Activated CD4-positive, alpha-beta T cell treated with anti-CD3 and anti-CD28 coated beads, Interleukin-2, Interleukin-4, amounts not matched to agents 100 ng/mL and 50 ng/mL, durations not matched to agents 16 hours and 8 hours (primary cell): ENCODE measurements around the gene LRATD1.
"Not testable (repeated sequence)": the region's sequence is repeated elsewhere in the genome, so short reads cannot be mapped to it uniquely, and the experiment has no call there.

Experiments
- DNase-seq: peaks from one replicate; pipeline ENCODE4 v3.0.0-alpha.2; 2020; ENCODE audit warnings: low spot score

The LRATD1 gene

GRCh38 chr2:14632133-14632936, at the start of gene LRATD1:
Gene LRATD1 (plus strand): TSS chr2:14632717. CDS start chr2:14633980, 1,263 bp downstream.
- no peak for DNase-seq

DNA sequence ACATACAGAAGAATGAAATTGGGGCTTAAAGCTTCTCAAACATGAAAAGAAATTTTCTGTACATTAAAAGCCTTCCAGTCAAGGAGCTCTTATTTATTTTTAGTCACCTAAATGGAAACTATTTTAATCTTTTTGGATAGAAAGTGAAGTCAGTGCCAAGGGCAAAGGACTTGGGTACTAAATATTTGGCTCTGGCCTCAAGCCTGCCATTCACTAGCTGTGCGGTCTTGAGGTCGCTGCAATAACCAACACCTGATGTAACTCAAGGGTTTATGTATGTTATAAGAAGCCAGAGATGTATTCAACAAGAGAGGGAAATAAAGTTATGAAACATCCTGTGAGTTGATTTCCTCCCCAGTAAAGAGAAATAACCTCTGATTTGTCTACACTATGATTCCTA, 49.5 kb upstream of the LRATD1 start:
- no peak for DNase-seq

GRCh38 chr2:14583802-14584201, 48.7 kb upstream of the LRATD1 start:
- DNase-seq, result no peak

DNA sequence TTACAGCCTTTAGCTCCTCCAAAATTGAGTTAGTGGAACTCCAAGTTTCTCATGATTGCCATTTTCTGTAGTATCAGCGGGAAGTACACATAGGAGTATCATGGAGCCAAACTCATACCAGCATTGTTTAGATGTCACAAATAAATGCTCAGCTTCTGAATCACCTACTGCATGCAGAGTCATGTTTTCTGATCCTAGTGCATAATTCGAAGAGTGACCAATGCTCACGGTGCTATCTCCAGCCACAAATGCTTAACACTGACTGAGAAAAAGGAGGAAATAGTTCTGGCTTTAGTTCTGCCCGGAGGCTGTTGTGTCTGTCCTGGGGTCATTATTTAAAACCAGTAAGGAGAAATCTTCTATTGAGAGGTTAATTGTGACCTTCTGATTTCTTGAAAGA, 45.4 kb upstream of the LRATD1 start:
- DNase-seq, result no peak

DNA sequence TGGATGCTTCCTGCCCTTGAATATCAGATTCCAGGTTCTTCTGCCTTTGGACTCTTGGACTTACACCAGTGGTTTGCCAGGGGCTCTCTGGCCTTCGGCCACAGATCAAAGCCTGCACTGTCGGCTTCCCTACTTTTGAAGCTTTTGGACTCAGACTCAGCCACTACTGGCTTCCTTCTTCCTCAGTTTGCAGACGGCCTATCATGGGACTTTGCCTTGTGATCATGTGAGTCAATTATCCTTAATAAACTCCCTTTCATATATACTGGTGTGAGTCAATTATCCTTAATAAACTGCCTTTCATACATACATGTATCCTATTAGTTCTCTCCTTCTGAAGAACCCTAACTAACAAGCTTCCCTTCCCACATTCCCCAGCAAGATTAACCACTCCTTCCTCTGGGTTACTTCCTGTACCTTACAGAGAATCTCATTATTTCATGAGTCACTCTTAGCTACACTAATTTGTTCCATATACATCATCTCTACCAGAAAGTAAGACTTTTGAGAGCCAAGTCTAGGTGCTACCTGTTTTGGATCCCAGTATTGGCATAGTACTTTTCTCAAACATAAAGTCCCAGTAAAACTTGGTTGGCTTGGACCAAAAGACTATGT, 31.3 kb upstream of the LRATD1 start:
- DNase-seq, result no peak

DNA sequence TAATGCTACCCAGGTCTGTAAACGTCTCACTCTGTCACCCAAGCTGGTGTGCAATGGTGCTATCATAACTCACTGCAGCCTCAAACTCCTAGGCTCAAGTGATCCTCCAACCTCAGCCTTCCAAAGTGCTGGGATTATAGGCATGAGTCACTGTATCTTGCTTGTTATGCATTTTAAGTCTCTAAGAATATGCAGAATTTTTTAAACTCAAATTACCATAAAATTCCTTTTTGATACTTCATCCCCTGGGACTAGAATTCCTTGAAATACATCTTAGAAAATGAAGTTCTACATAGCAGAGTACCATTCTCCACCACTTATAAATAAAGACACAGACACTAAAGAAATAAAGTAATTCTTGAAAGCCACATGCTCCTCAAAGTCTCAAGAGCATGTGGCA, 30.2 kb upstream of the LRATD1 start:
- no peak for DNase-seq

GRCh38 chr2:14603676-14604075, 28.8 kb upstream of the LRATD1 start:
- no peak for DNase-seq

GRCh38 chr2:14608245-14608644, 24.3 kb upstream of the LRATD1 start:
- no peak for DNase-seq

GRCh38 chr2:14614017-14614416, 18.5 kb upstream of the LRATD1 start:
- no peak for DNase-seq

DNA sequence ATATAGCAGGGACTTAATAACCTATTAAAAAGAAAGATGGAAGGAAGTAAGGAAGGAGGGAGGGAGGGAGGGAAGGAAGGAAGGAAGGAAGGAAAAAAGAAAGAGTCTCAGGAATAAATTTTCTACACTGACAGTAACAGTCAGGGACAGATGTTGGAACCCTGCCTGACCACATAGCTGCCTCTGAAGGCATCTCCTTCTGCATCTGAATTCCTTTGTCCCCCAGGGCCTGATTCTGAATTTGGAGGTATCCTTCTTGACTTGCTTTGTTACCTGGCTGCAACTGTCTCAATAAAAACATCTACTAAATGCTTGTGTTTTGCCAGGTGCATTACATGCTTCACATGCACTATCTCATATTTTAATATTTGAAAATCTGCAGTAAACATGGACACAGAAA, 17.4 kb upstream of the LRATD1 start:
- no peak for DNase-seq

DNA sequence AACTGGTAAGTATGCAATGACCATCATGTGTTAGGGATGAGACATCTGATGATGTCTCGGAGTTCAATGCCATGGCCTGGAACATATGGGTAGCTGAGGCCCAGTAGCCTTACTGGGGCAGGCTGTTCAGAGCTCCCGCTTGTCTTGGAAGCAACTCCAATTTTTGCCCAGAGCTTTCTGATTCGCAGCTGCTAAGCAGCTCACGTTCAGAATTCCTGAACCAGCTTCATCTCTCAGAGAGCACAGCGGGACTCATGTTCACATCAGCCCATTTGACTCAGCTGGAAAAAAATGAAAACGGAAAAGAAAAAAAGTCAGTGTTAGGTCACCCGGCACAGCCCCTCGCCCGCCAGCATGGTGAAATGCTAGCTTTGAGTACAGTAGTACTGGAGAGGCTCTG, 16.8 kb upstream of the LRATD1 start:
- DNase-seq, result no peak

GRCh38 chr2:14616342-14616741, 16.2 kb upstream of the LRATD1 start:
- DNase-seq, result no peak

DNA sequence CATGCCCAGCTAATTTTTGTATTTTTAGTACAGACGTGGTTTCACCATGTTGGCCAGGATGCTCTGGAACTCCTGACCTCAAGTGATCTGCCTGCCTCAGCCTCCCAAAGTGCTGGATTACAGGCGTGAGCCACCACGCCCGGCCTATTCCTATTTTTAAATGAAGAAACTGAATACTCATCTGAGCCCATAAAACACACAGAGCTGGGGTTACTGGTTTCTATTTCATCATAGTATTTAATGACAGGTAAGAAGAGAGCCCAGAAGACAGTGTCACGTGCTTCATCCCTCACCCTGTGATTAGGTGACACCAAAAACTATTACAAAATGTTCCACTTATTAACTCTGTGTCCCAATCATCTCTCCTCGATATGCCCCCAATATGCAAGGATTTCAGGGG, 15.6 kb upstream of the LRATD1 start:
- DNase-seq, result no peak

- DNase-seq, result no peak
These were observed 13.1 kb upstream of the LRATD1 start for GRCh38 chr2:14619441-14619840.

DNA sequence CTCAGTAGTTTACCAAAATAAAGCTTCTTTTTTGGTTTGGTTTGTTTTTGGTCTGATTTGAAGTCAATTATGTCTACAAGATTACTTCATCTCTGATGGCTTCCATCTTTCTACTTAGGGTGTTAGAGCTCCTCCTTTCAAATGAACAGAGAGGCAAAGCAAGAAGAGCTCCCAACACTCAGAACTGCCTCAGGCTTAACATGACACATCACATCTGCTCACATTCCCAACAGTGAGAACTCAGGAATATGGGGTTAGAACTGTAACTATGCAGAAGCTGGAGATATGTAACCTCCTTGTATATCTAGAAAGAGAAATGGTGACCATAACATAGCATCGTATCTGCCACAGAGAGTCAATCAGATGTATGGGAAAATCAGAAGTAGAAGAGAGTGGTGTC, 11.4 kb upstream of the LRATD1 start:
- DNase-seq, result no peak

DNA sequence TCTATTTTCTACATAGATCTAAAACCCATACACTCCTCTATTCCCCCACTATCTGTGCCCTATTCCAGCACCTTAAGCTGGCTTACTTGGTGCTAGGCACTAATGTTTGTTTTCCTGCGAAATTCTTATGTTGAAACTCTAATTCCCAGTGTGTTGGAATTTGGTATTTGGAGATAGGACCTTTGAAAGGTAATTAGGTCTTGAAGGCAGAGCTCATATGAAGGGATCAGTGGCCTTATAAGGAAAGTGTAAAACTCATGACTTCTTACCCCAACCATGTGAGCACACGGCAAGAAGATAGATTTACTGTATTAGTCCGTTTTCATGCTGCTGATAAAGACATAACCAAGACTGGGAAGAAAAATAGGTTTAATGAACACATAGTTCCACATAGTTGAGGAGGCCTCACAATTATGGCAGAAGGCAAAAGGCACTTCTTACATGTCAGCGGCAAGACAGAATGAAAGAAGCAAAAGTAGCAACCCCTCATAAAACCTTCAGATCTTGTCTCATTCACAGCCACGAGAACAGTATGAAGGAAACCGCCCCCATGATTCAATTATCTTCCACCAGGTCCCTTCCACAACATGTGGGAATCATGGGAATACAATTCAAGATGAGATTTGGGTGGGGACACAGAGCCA, 10.5 kb upstream of the LRATD1 start:
- DNase-seq, result no peak

DNA sequence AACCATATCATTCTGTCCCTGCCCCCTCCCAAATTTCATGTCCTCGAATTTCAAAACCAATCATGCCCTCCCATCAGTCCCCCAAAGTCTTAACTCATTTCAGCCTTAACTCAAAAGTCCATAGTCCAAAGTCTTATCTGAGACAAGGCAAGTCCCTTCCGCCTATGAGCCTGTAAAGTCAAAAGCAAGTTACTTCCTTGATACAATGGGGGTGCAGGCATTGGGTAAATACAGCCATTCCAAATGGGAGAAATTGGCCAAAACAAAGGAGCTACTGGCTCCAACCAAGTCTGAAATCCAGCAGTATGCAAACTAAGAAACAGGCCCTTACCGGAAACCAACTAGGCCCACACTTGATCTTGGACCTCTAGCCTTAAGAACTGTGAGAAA, 10.0 kb upstream of the LRATD1 start:
- not testable (repeated sequence) for DNase-seq

GRCh38 chr2:14623237-14623636, 9.3 kb upstream of the LRATD1 start:
- no peak for DNase-seq

DNA sequence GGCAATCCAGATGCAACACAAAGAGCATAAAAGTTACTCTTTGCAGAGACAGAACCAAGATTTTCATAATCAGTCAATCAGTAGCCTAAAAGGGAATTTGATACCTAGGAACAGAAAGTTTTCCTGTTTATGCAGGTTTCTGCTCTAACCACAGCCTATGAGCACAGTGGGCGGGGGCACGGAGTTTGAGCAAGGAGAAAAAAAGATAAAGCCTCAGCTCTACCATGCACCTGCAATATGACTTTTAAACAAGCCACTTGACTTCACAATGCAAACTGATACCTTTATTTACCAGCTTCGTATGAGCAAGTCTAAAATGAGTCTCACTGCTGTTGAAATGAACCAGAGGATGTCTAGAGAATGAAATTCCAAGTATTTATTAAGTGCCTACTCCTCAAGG, 5.6 kb upstream of the LRATD1 start:
- DNase-seq, result no peak

DNA sequence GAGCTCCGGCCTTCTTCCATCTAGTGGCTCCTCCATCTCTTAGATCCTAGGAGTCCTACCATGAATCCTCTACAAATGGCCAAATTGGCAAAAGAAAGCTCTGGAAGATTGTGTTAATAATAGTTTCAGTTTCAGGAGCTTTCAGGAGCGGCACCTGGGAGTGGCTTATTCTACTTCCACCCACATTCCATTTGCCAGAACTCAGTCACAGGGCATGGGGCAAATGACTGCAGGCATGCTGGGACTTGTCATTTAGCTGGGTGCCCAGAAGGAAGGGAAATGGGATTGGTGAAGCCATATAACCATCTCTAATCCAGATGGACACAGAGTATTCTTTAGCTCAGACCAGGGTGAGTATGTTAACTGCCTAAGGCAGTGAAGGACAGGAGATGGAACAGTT, 3.6 kb upstream of the LRATD1 start:
- no peak for DNase-seq

DNA sequence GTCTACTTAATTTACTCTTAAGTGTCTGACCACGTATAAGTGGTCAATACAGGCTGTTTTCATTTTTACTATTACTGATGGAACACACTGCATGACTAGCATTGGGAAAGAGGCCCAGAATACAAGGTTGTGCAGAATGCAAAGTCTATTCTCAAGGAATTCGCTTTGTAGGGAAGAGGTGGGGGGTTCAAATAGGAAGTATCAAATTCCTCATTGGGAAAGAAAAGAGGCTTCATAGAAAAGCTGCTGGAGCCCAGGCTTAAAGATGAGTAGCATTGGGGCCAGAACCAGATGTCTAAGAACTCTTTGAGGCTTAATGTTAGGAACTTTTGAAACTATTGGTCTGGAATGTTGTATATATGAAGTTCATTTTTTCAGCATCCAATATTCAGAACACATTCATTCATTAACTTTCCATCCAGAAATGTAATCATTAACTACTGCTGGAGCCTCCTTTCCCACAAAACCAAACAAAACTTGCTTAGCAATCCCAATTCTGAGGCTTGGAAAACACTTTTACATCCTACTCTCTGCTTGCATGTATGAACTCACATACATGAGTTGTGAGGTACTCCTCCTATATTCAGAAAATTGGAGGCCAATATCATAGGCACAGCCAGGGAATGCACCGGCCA, 994 bp upstream of the LRATD1 start:
- no peak for DNase-seq

DNA sequence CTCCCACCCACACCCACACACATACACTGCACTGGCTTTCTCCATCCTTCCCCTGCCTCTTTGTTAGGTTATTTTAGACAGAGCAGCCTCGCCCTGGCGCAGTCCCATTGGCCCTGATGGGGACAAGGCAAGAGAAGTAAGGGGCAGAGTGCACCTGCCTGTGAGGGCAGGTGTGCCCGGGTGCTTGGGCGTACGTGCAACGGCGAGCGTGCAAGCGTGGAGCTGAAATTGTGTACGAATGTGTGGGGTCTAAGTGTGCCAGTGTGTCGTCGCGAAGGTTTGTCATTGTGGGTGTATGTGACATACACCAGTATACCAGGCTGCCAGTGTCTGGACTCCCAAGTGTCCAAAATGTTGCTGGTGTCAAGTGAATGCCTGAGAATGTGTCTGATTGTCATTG, 544 bp downstream of the LRATD1 start:
- no peak for DNase-seq
